B cell (primary cell): ENCODE measurements around the gene POLR2J.
"Not testable (repeated sequence)": the region's sequence is repeated elsewhere in the genome, so short reads cannot be mapped to it uniquely, and the experiment has no call there.

Experiments
- CTCF ChIP-seq: fragments of 200-600 bp; IDR thresholded peaks from one replicate; pipeline ENCODE4 v1.8.0; 2022; ENCODE audit warnings: antibody characterized with exemption, mild to moderate bottlenecking
- EZH2 ChIP-seq: IDR thresholded peaks from 2 replicates; pipeline ENCODE4 v1.6.1; 2012; ENCODE audit warnings: borderline replicate concordance, low read depth, mild to moderate bottlenecking, moderate library complexity, low read length; ENCODE audit not compliant: insufficient read depth, poor library complexity, severe bottlenecking

GRCh38 chr7:102494026-102494425 lies 15.3 kb upstream of the POLR2J start:
- not testable (repeated sequence) for TF ChIP-seq CTCF, EZH2
